Activated naive CD4-positive, alpha-beta T cell treated with anti-CD3 and anti-CD28 coated beads, Interleukin-2, amount 50 U/mL, for 72 hours (primary cell): ENCODE results near the gene CBX1. TPM values are rescaled to one million over a fixed set of nuclear protein-coding genes. Genes with fewer than 3 reads are reported as not detected.
"Not testable (repeated sequence)": the region's sequence is repeated elsewhere in the genome, so short reads cannot be mapped to it uniquely, and the experiment has no call there.

Source experiments
- ATAC-seq, 2 donors: fragments of 150-1000 bp; cut with Tn5 transposase; 2 replicates each; pipeline ENCODE4 v1.10.0; 2021; ENCODE audit warnings: mild to moderate bottlenecking in 2 of 2, moderate library complexity in 2 of 2
- DNase-seq, 2 donors: peaks; one replicate each; pipeline ENCODE4 v3.0.0; 2021 to 2022; ENCODE audit warnings: low spot score in 2 of 2
- H3K27ac Mint-ChIP-seq, 2 donors: one replicate each; pipeline ENCODE4 v1.8.0; 2022; ENCODE audit warnings: mild to moderate bottlenecking in 2 of 2, mixed read lengths in 2 of 2
- H3K36me3 Mint-ChIP-seq, 2 donors: one replicate each; pipeline ENCODE4 v1.8.0; 2022; ENCODE audit warnings: mixed read lengths in 2 of 2
- H3K9me3 Mint-ChIP-seq, 2 donors: one replicate each; pipeline ENCODE4 v1.8.0; 2022; ENCODE audit warnings: mixed read lengths in 2 of 2
- total RNA-seq, 2 donors: library from RNA; stranded (reverse); gene quantifications; one replicate each; pipeline ENCODE4 v1.2.3, GENCODE V29; 2022

Gene CBX1
- total RNA-seq, 2 donors from 2014 or later, result 29.1 to 66.5 TPM

DNA sequence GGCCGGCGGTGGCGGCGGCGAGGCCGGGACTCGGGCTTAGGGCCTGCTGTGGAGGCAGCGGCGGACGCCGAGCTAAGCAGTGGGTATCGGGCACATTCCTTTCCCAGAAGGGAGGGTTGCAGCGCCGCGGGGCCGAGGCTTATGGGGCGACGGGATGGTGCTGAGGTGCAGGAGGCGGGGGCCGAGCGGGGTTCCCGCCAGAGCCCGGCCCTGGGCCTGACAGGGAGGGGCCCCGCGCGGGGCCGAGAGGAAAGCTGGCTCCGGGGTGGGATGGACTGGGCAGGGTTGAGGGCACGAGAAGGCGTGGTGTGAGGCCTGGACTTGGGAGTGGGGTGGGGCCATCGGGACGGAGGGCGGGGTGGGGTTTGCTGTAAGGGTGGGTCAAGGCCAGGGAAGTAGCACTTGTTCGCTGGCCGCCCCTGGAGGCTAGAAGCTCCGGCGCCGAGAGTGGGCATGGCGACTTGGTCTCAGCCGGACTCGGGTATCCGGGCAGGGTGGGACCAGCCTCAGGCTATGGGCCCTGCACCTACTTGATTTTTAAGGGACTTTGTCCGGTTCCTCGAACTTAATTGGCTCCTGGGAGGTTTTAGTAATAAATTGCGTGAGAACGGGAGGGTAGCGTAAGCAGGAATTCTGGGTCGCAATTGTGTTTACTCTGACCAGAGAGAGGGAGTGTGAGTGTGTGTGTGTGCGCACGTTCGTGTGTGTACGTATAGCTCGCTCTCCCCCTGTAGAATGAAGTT is 52.7 kb downstream of the CBX1 start:
- Mint-ChIP-seq H3K27ac (peak overlapping the region; percentile 93 to 100), H3K36me3 (peaks cover 42 to 47% of the 10 kb centered on the region in 2 donors), H3K9me3 (no peaks in the 10 kb centered on the region)
- no peak for DNase-seq
- ATAC-seq, result peak; percentile 25 to 36

DNA sequence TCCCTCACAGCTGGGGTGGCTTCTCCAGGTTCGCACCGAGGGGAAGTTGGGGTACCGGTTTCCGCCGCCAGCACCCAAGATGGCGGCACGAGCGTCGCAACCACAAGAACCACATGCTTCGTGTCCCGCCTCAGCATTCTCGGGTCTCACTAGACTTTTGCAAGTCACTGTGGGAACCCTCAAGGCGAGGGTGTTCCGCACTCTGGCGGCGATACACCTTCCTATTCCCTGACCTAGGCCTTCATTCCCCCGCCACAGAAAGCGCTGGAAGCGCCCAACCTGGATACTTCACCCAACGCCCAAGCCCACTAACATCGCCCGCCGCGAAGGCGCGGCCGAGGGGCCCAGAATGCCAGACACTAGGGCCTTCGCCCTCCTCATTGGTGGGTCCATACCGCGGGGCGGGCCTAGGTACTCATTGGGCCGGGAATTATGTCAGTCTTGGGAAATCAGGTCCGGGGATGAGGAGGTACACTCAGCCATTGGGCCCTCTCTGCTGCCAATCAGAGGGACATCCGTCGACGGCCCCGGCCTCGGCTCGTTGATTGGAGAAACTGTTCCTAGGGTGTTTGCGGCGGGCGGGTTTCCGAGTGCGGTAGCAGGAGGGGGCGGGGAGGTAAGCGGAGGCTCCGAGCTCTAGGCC is 53.4 kb downstream of the CBX1 start, which contains the start of gene NFE2L1:
Gene NFE2L1 (plus strand): TSS at position 619 of the 643 bp plus-strand sequence. CDS start 2,760 bp downstream, outside the sequence.
- H3K9me3 Mint-ChIP-seq, result no peaks in the 10 kb centered on the region

DNA sequence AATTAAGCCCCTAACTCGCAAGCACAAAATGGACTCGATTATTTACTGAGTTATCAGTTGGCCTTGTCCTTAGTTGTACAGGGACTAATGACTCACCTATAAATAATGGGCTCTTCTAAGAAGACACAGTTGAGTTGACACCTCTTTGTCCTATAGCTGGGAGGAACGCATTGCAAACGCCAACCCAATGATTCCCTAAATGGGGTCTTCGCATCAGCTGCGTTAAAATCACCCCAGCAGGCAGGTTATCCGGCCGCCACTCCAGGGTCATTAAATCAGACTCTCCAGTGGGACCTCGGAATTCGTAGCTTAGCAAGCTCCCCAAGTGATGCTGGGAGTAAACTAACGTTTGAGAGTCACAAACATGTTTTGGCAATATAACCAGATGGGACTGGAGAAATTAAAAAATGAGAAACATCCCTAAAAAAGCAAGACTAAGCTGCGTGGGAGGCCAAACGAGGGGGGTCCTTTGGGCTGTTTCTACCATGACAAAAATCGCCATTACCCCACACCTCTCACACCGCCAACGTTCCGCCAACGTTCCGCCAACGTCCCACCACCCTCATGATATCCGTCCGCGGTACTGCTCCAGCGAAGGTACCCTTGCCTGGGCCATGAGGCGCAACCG is 54.1 kb downstream of the CBX1 start:
- Mint-ChIP-seq H3K27ac (peak overlapping the region; percentile 93 to 100), H3K9me3 (no peaks in the 10 kb centered on the region), H3K36me3 (peaks cover 42 to 47% of the 10 kb centered on the region in 2 donors)
- DNase-seq (no peak), ATAC-seq (no peak)

More for the DNA sequence above, 53.4 kb downstream of the CBX1 start, which contains the start of gene NFE2L1:
- Mint-ChIP-seq H3K27ac (peak within 1 kb of the TSS; percentile 93 to 100), H3K36me3 (peaks cover 42 to 47% of the 10 kb centered on the region in 2 donors)
- ATAC-seq (peak; percentile 96 to 98), DNase-seq (peak; percentile 92 to 99)

DNA sequence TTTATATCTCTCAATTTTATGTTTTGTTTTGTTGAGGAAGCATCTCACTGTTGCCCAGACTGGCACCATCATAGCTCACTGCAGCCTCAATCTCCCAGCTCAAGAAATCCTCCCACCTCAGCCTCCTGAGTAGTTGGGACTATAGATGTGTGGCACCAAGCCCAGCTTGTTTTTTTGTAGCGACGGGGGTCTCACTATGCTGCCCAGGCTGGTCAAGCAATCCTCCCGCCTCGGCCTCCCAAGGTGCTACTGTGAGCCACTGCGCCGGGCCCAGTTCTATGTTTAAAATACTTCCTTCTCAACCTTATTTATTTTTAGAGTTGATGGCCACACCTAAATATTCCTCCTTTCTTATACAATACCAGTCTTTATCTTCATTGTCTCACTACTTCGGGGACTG is 55.0 kb downstream of the CBX1 start:
- H3K9me3 Mint-ChIP-seq, result no peaks in the 10 kb centered on the region
- ATAC-seq (no peak), DNase-seq (no peak)
- peak overlapping the region; percentile 72 to 93 for H3K27ac Mint-ChIP-seq
- H3K36me3 Mint-ChIP-seq, result peaks cover 40 to 42% of the 10 kb centered on the region in 2 donors

DNA sequence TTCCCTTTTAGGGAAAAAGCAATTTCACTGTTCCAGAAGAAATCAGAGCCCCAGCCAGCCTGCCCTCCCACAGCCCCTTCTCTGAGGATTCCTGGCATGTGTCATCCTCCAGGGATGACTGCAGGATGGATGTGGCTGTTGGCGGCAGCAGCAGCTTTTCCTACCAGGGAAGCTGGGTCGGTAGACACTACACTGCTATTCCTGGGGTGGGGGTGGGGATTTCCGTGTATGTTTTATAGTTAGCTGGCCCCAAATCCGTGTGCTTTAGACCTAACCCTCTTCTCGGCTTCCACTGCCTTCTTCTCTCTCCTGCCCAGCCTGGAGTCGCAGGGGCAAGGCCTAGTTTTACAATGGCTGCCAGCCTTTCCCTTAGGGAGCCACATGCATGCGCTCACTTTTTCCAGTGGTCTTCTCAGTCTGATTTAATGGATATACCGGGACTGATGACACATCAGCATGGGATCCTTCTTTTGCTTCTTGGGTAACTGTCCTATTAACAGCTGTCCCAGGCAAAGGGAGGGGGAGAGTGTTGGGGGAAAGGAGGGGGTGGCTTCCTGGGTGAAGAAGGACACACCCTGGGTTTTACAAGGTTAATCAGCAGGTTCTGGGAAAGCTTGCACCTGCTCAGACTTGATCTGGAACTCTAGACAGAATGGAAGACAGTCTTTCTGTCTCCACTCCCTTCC is 55.8 kb downstream of the CBX1 start:
- no peaks in the 10 kb centered on the region for H3K9me3 Mint-ChIP-seq
- H3K27ac Mint-ChIP-seq, result peak overlapping the region in 1 of 2 donors; percentile 10
- DNase-seq, result no peak
- H3K36me3 Mint-ChIP-seq, result peaks cover 35 to 37% of the 10 kb centered on the region in 2 donors
- ATAC-seq, result no peak

DNA sequence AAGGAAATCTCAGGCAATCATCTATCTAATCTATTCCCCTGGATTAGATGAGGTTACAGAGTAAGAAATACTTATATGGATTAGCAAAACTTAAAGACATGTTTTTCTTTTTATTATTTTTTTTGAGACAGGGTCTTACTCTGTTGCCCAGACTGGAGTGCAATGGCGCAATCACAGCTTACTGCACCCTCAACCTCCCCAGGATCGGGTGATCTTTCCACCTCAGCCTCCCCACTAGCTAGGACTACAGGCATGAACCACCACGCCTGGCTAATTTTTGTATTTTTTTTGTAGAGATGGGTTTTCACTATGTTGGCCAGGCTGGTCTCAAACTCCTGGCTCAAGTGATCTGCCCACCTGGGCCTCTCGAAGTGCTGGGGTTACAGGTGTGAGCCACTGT is 56.4 kb downstream of the CBX1 start:
- no peaks in the 10 kb centered on the region for H3K9me3 Mint-ChIP-seq
- DNase-seq (no peak), ATAC-seq (no peak)
- no peak overlapping the region for H3K27ac Mint-ChIP-seq
- peaks cover 29 to 31% of the 10 kb centered on the region in 2 donors for H3K36me3 Mint-ChIP-seq

DNA sequence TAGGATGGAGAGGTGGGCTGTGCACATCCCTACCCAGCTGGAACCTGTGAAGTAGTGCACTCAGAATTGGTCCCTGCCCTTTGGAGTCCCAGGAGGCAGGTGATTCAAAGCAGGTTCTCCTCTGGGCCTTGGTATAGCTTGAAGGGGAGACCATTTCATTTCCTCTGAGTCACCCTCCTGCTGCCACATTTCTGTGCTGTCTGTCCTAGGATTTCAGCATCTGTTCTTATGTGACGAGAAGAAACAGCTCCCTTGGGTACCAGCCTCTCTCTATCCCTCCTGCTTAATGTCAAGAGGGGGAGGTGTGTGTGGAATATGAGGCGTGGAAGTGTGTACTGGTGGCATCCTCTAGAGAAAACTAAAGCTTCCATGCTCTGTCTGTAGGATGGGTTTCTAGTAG is 58.1 kb downstream of the CBX1 start:
- ATAC-seq (no peak), DNase-seq (no peak)
- Mint-ChIP-seq H3K27ac (no peak overlapping the region), H3K9me3 (no peaks in the 10 kb centered on the region), H3K36me3 (peaks cover 15 to 20% of the 10 kb centered on the region in 2 donors)

DNA sequence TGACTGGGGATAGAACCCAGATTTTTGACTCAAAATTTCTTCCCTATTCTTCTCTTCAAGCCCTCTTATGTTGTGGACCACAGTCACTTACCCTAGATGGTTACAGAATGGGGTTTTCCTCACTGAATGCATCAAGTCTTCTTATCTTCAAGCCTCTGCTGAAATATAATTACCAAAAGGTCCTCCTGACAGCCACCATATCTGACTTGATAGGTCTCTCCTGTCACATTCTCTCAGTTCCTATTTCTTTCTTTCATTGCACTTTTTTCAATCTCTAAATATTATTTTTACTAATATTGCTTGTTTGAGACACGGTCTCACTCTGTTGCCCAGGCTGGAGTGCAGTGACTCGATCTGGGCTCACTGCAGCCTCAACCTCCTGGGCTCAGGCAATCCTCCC is 62.6 kb downstream of the CBX1 start:
- H3K27ac Mint-ChIP-seq, result no peak overlapping the region
- ATAC-seq, result no peak

DNA sequence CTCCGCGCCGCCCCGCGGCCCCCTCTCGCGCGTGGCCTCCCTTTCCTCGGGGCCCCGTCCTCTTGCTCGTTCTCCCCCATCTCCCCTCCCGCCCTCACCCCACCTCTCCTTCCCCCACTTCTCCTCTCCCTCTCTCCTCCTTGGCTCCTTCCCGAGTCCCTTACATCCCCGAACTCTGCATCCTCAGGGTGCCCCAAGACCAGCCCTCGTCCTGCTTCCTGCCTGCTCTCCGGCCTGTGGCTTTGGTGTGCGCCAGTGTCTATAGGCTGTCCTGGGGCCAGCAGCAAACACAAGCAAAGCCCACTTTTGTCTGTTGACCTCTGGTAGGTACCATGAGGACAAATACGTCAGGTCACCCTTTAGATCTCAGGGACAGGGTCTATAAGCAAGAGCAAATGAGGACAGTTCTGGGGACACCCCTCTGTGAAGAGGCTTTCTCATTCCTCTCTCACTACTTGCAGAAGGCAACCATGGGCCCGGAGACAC is 63.4 kb downstream of the CBX1 start:
- peak overlapping the region; percentile 2 to 53 for H3K27ac Mint-ChIP-seq

More for the DNA sequence above, 62.6 kb downstream of the CBX1 start:
- Mint-ChIP-seq H3K36me3 (peaks cover 0 to 7% of the 10 kb centered on the region in 2 donors), H3K9me3 (no peaks in the 10 kb centered on the region)
- no peak for DNase-seq

DNA sequence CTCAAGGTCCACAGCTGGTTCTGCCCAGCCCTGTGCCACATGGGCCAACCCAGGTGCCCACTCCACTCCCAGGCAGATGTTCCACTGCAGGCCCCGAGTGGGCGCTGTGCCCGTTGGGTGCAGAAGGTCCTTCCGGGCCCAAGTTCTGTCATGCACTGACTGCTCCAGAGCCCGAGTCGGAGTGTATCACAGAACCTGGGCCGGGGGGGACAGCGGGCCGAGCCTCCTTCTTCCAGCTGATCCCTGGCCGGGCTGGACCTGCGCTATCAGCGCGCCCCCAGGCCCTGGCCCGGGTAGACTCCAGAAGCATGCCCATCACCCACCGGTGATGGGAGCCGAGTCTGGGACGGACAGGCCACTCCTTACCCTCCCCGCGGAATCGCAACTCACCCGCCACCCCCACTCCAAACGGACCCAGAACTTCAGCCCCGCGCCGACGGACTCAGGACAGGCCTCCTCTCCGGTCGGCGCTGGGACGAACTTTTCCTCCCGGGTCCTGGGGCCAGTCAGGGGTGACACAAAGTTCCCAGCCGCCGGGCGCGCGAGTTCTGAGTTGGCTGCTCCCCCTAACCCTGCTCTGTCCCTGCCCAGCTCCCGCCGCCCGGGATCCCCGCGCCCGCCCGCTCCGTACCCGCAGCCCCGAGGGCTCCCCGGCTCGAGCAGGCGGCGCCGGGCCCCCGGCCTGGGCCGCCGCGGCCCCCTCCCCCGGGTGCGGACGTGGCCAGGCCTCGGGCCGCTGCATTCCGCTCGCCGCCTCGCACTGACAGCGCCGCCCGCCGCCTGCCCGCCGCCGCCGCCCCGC is 64.0 kb downstream of the CBX1 start, which contains the start of gene COPZ2:
Gene COPZ2 (minus strand): TSS at position 762 of the 802 bp plus-strand sequence. CDS start 20 bp downstream, at position 742.
- peak; percentile 88 to 92 for ATAC-seq
- Mint-ChIP-seq H3K9me3 (no peaks in the 10 kb centered on the region), H3K36me3 (peaks cover 0 to 7% of the 10 kb centered on the region in 2 donors), H3K27ac (peak within 1 kb of the TSS; percentile 2 to 53)
- peak in 1 of 2 donors; percentile 70 for DNase-seq

More for the DNA sequence above, 63.4 kb downstream of the CBX1 start:
- DNase-seq (peak in 1 of 2 donors; percentile 26), ATAC-seq (peak; percentile 20 to 34)
- Mint-ChIP-seq H3K36me3 (peaks cover 0 to 7% of the 10 kb centered on the region in 2 donors), H3K9me3 (no peaks in the 10 kb centered on the region)

DNA sequence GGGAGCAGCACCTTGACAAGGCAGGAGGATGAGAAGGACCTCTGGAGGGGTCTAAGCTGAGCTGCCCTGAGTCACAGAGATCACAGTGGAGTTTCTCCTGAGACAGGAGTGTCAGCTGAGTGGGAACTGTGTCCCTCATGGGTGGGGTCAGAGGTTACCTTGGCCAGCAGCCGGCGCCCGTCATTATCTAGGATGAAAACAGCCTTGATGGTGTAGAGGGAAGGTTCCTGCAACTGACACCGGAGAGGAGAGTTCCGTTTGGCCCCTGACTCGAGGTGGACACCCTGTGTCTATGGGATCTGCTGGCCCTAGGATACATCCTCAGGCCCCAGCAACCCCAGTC is 64.6 kb downstream of the CBX1 start:
- ATAC-seq (no peak), DNase-seq (no peak)
- H3K9me3 Mint-ChIP-seq, result no peaks in the 10 kb centered on the region
- no peak overlapping the region for H3K27ac Mint-ChIP-seq
- H3K36me3 Mint-ChIP-seq, result peaks cover 0 to 7% of the 10 kb centered on the region in 2 donors

DNA sequence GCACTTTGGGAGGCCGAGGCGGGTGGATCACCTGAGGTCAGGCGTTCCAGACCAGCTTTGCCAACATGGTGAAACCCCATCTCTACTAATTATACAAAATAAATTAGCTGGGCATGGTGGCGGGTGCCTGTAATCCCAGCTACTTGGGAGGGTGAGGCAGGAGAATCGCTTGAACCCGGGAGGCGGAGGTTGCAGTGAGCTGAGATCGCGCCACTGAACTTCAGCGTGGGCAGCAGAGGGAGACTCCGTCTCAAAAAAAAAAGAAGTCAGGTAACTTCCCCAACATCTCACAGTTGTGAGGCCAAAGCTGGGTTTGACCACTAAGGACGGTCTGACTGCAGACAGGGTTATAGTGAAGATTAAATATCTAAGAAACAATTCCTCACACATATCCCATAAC is 66.5 kb downstream of the CBX1 start:
- not testable (repeated sequence) for H3K9me3 Mint-ChIP-seq, H3K36me3 Mint-ChIP-seq, H3K27ac Mint-ChIP-seq, DNase-seq, ATAC-seq

DNA sequence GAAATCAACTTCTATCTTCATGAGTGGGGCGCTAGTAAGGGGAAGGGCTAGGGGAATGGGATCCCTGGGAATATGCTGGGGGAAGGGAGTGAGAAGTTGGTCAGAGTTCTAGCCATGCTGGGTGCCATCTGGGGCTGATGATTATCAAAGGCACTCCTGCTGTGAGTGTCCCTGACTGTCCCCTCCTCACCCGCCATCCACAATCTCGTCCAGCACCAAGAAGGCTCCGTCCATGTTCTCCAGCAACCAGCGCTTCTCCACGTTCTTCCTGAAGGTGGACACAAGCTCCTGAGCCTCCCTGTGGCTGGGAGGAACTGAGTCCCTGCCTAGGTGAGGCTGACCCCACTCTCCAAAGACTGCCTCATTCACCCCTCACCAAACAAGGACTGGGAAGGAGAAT is 69.3 kb downstream of the CBX1 start:
- no peak for ATAC-seq
- H3K36me3 Mint-ChIP-seq, result no peaks in the 10 kb centered on the region
- H3K9me3 Mint-ChIP-seq, result no peaks in the 10 kb centered on the region
- no peak overlapping the region for H3K27ac Mint-ChIP-seq
- no peak for DNase-seq

DNA sequence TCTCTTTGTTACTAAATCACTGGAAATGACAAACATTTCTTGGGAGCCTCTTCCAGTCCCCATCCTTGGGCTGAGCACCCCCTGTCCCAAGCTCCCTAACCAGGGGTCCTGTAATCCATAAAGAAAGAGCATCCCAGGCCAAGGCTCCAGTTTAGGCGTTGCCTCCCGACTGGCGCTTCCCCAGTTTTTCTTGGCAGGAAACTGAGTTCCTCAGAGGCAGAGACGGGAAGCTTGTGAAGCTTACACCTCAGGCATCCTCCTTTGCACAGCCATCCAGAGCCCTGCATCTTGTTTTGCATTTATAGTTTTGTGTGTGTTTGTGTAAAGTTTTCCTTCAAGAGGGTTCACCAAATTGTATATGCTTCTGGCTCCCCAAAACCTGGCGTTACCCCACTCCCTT is 70.7 kb downstream of the CBX1 start:
- H3K36me3 Mint-ChIP-seq, result no peaks in the 10 kb centered on the region
- H3K27ac Mint-ChIP-seq, result no peak overlapping the region
- H3K9me3 Mint-ChIP-seq, result no peaks in the 10 kb centered on the region
- DNase-seq (no peak), ATAC-seq (no peak)

DNA sequence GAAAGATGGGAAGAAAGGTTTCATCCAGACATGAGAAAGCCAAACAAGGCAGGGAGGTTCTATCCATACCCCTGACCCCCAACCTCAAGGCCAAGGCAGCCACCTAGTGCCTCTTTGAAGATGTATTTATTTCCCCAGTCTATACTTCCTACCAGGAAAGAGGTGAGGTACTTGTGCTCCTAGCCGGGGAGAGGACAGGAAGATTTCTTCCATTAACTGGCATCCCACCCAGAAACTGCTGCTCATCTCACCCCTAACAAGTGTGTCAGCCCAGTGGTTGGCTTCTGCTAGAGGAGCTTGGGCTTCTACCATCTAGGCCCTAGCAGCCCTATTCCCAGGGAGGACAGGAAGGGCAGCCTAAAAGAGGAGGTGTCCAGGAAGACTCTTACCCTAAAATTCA is 72.5 kb downstream of the CBX1 start:
- Mint-ChIP-seq H3K36me3 (no peaks in the 10 kb centered on the region), H3K9me3 (no peaks in the 10 kb centered on the region), H3K27ac (no peak overlapping the region)
- DNase-seq, result no peak
- no peak for ATAC-seq
